ENCODE measurements around the gene FCSK. TPM values are rescaled to one million over a fixed set of nuclear protein-coding genes. Genes with fewer than 3 reads are reported as not detected.
A peak's percentile ranks its signal among the peaks of the same experiment; 100 is the strongest.

Gene FCSK
- total RNA-seq, 1 donor from 2014 or later = 11.4 TPM

DNA sequence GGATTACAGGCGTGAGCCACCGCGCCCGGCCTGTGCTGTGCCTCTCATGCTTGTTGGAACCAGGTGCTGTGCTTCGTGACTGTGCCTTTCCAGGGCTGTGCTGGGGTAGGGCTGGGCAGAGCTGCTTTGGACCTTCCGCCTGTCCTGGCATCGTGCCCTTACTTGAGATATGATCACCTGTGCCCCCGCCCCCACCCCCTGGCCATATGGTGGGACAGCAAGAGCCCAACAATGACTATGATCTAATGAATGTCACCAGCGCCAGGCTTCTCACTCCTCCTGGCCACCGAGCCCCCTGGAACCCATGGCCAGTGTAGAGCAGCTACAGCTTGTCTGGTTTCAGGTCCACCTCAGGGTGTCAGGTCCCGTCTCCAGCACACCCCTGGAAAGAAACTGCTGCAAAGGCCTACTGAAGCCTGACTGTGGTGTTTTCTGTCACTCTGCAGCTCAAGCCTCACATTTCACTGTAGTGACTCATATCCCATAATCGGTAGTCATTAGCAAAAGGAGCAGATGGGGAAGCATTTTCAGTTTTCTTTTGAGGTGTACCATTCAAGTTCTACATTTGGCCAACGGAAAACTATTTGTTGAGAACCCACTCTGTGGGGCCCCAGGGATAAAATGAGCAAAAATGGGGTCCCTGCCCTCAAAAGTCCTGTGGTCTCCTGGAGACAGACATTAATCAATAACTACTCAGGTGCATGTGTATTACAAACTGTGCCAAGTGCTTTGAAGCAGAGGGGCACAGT is 22.1 kb downstream of the FCSK start:
- peak; percentile 85 for DNase-seq (ENCODE audit: low read depth)

GRCh38 chr16:70478169-70478568 is 23.8 kb downstream of the FCSK start:
- DNase-seq (ENCODE audit: low read depth) = no peak

- no peak for DNase-seq (ENCODE audit: low read depth)
Observed at GRCh38 chr16:70478912-70479341, 24.5 kb downstream of the FCSK start.

DNA sequence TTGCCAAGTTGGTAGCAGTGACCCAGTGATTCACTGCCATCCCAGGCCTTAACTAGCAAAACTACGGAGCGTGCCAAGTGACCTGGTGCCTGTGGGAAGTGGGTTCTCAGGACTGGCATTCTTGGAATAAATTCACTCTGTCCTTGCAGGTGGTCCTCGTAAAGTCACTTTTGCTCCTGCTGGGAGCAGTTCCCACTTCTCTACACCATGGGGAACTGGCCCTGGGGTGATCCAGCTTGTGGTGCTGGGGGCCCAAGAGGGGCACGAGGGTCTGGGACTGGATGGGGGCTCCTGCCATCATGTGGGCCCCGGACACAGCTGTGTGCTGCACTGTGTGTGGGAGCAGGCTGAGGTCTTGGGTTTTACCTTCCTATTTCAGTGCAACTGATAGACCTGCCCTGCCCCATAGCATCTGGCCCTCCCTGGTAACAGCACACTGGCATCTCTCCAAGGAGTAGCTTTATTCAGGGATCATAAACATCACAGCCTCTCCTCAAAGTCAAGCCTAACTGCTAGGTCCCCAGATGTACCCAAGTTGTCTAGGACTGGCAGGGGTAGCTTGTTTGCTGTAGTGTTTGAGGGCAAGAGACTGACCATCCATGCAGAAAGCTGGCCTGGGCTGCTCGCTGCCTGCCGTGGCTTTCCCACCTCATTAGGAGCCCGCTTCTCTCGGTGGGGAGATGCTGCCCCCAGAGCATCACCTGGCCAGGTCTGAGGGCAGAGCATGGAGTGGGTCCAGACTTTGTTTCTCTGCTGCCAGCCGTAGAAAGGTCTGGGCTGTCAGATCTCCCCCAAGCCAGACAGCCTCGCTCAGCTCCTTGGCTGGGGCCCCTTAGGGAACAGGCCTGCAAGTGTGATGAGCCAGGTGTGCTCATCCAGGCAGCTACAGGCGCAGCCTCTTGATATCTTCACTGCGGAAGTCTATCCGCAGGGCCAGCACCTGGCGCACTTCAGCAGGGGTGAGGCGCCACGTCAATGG is 26.0 kb downstream of the FCSK start:
- DNase-seq (ENCODE audit: low read depth) = no peak

DNA sequence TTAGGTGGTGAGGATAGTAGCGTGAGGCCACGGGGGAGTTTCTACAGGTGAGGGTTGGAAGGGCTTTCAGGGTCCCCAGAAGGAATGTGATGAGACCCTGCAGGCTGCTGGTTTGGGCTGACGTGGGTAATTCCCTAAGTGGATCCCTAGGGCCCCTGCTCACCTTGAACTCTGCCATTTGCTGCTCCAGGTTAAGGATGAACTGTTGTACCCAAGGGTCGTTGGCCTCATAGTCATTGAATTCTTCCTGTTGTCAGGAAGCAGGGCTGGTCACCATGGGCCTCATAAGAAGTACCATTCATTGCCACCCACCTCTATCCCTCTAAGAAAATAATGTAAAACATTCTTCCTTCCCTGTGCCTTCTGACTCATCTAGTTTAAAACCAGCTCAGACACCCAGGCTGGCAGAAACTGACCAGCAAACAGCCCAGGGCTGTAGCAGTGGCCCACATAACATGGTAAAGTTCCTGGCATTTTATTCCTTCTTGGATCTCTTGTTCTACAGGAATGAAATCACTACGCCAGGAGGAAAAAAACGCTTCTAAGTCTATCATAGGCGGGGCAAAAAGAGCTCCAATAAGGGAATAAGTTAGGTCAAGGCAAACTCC is 27.6 kb downstream of the FCSK start:
- no peak for DNase-seq (ENCODE audit: low read depth)

- no peak for DNase-seq (ENCODE audit: low read depth)
Observed at GRCh38 chr16:70482624-70483023, 28.2 kb downstream of the FCSK start.

- no peak for DNase-seq (ENCODE audit: low read depth)
Observed at GRCh38 chr16:70483426-70483825, 29.0 kb downstream of the FCSK start.

DNA sequence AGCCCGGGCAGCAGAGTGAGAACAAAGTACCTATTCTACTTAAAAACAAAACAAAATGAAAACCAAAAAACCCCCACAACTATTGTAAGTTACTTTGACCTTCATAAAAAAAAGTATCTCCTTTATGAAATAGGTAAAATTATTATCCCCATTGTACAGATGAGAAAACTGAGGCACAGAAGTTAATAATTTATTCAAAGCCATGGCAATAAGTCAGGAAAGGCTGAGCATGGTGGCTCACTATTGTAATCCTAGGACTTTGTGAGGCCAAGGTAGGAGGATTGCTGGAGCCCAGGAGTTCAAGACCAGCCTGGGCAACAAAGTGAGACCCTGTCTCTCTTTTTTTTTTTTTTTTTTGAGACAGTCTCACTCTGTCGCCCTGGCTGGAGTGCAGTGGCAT is 30.5 kb downstream of the FCSK start:
- DNase-seq (ENCODE audit: low read depth) = no peak

GRCh38 chr16:70490261-70490660 is 35.9 kb downstream of the FCSK start:
- peak; percentile 80 for DNase-seq (ENCODE audit: low read depth)

GRCh38 chr16:70493802-70494201 is 39.4 kb downstream of the FCSK start:
- peak; percentile 26 for DNase-seq (ENCODE audit: low read depth)

- DNase-seq (ENCODE audit: low read depth) = no peak
Observed at GRCh38 chr16:70494202-70494770, 39.9 kb downstream of the FCSK start.

GRCh38 chr16:70494777-70495176 is 40.4 kb downstream of the FCSK start:
- DNase-seq (ENCODE audit: low read depth) = no peak

- peak; percentile 92 for DNase-seq (ENCODE audit: low read depth)
Observed at GRCh38 chr16:70495425-70496182, 41.2 kb downstream of the FCSK start.

GRCh38 chr16:70496513-70496912 is 42.1 kb downstream of the FCSK start:
- DNase-seq (ENCODE audit: low read depth) = no peak

- no peak for DNase-seq (ENCODE audit: low read depth)
Observed at GRCh38 chr16:70508752-70509151, 54.4 kb downstream of the FCSK start.

DNA sequence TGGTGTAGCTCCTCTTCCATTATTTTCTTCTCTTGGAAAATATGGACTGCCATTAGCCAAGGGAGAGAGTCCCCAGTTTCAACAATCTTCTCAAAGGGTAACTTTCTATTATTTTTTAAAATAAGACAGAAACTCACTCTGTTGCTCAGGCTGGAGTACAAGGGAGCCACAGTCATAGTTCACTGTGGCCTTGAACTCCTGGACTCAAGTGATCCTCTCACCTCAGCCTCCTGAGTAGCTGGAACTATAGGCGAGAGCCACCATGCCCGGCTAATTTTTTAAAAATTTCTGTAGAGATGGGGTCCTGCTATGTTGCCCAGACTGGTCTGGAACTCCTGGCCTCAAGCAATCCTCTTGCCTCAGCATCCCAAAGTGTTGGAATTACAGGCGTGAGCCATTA is 55.8 kb downstream of the FCSK start:
- DNase-seq (ENCODE audit: low read depth) = no peak

- no peak for DNase-seq (ENCODE audit: low read depth)
Observed at GRCh38 chr16:70511833-70512232, 57.4 kb downstream of the FCSK start.

DNA sequence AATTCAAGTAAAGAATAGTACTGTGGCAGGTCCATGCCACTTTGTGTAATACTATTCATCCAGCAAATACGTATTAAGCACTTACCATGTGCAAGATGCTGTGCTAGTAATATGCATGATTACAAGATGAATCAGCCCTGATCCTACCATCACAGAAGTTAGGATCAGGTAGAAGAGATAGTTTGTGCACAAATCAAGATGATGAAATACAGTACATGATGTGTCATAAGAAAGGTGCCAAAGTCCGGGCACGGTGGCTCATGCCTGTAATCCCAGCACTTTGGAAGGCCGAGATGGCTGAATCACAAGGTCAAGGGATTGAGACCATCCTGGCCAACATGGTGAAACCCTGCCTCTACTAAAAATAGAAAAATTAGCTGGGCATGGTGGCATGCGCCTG is 58.1 kb downstream of the FCSK start:
- no peak for DNase-seq (ENCODE audit: low read depth)

DNA sequence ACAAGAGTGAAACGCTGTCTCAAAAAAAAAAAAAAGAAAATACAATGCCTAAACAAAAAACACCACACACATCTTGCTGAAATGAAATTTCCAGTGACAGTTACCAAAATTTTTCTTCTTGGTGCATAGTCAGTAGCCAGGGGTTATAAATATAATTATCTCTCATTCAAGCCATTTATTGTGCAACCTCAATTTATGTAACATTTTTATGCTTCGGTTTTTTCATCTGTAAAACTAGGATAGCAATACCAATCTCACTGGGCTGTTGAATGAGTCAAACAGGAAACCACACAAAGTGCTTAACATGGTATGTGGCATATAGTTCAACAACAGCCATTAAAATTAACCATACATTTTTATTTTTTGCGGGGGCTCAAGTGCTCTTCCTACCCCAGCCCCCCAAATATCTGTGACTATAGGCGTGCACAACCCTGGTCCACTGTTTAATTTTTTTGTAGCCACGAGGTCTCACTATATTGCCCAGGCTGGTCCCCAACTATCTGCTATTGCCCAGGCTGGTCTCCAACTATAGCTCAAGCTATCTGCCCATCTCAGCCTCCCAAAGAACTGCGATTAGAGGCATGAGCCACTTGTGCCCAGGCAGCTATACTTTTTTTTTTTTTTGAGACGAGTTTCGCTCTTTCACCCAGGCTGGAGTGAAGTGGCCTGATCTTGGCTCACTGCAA is 66.4 kb downstream of the FCSK start:
- no peak for DNase-seq (ENCODE audit: low read depth)

Measured in myocyte (in vitro differentiated cells).